Endodermal cell (in vitro differentiated cells): ENCODE data around the gene TMC7. TPM values are rescaled to one million over a fixed set of nuclear protein-coding genes. Genes with fewer than 3 reads are reported as not detected.
A peak's percentile ranks its signal among the peaks of the same experiment; 100 is the strongest.

Experiments
- DNase-seq: peaks from one replicate; pipeline ENCODE4 v3.0.0-alpha.2; 2017
- H3K27ac ChIP-seq: 2 replicates; pipeline ENCODE4 v1.5.1; 2013; ENCODE audit warnings: mild to moderate bottlenecking, low read depth, low read length, moderate library complexity
- H3K27me3 ChIP-seq: 2 replicates; pipeline ENCODE4 v1.6.1; 2013; ENCODE audit warnings: mild to moderate bottlenecking, low read length, moderate library complexity; ENCODE audit not compliant: insufficient read depth, control insufficient read depth, poor library complexity, severe bottlenecking
- H3K36me3 ChIP-seq: 2 replicates; pipeline ENCODE4 v1.7.0; 2013; ENCODE audit warnings: mild to moderate bottlenecking, low read length, moderate library complexity; ENCODE audit not compliant: control insufficient read depth, insufficient read depth
- H3K4me1 ChIP-seq: one replicate; pipeline ENCODE4 v1.7.0; 2013; ENCODE audit warnings: low read length; ENCODE audit not compliant: control insufficient read depth, insufficient read depth
- H3K4me3 ChIP-seq: 2 replicates; pipeline ENCODE4 v1.5.1; 2013; ENCODE audit warnings: mild to moderate bottlenecking, low read length, moderate library complexity
- H3K9ac ChIP-seq: 2 replicates; pipeline ENCODE4 v1.6.1; 2013; ENCODE audit warnings: mild to moderate bottlenecking, low read length, moderate library complexity; ENCODE audit not compliant: poor library complexity, severe bottlenecking; ENCODE audit errors: extremely low read depth
- H3K9me3 ChIP-seq: 2 replicates; pipeline ENCODE4 v1.6.1; 2013; ENCODE audit warnings: mild to moderate bottlenecking, low read length, moderate library complexity; ENCODE audit not compliant: control insufficient read depth
- H3K27ac Mint-ChIP-seq: 2 replicates; pipeline ENCODE4 v1.8.0; 2020; ENCODE audit warnings: mixed read lengths
- H3K27me3 Mint-ChIP-seq: 2 replicates; pipeline ENCODE4 v1.8.0; 2021; ENCODE audit warnings: mild to moderate bottlenecking, mixed read lengths; ENCODE audit not compliant: insufficient read depth
- H3K36me3 Mint-ChIP-seq: 2 replicates; pipeline ENCODE4 v1.8.0; 2020; ENCODE audit warnings: low read depth, mixed read lengths
- H3K4me1 Mint-ChIP-seq: 2 replicates; pipeline ENCODE4 v1.8.0; 2020; ENCODE audit warnings: mixed read lengths
- H3K4me3 Mint-ChIP-seq: 2 replicates; pipeline ENCODE4 v1.8.0; 2020; ENCODE audit warnings: mild to moderate bottlenecking, moderate library complexity, mixed read lengths
- H3K9me3 Mint-ChIP-seq: 2 replicates; pipeline ENCODE4 v1.8.0; 2020; ENCODE audit warnings: mild to moderate bottlenecking, mixed read lengths
- WGBS, 2 experiments: methylation state at CpG; one replicate each; pipeline versions ENCODE4 v1.1.5 to v1.1.7; 2013; ENCODE audit warnings: missing lambda C conversion rate in 2 of 2, mixed read lengths in 1 of 2; ENCODE audit not compliant: insufficient coverage in 1 of 2, insufficient read length in 1 of 2; 5-methylcytosine and 5-hydroxymethylcytosine counted together
- total RNA-seq, 2 donors: library from RNA; stranded (reverse); fragmentation: NEBNext Ultra II Directional in 1 of 2; extraction: Animal tissue kit (Norgen Biotek cat#: 25700) in 1 of 2; gene quantifications; 2 replicates in 1 of 2; 3 replicates in 1 of 2; pipeline ENCODE4 v1.2.1, GENCODE V29; 2021
- TF ChIP-seq, protein P1 (sequence below): fragments of 200-600 bp; sonication (generic); conservative IDR thresholded peaks from 2 replicates; pipeline ENCODE4 v1.5.0; 2021; ENCODE audit warnings: antibody characterized with exemption, mild to moderate bottlenecking

TMC7 gene
- total RNA-seq, 2 donors from 2014 or later: 14.9 to 16.6 TPM

DNA sequence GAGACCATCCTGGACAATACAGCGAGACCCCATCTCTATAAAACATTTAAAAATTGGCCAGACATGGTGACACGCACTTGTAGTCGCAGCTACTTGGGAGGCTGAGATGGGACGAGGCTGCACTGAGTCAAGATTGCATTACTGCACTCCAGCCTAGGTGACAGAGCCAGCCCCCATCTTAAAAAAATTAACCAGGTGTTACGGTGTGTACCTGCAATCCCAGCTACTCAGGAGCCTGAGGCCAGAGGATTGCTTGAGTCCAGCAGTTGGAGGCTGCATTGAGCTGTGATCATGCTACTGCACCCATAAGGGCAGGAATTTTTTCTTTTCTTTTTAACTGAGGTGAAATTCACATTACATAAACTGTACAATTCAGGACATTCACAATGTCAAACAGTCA is 16.9 kb upstream of the TMC7 start:
- no peak overlapping the region for H3K27ac ChIP-seq
- no peaks in the 10 kb centered on the region for H3K9me3 ChIP-seq
- no peaks in the 10 kb centered on the region for H3K36me3 ChIP-seq
- H3K4me3 Mint-ChIP-seq: no peak overlapping the region
- H3K9me3 Mint-ChIP-seq: no peaks in the 10 kb centered on the region
- H3K4me3 ChIP-seq: no peak overlapping the region
- no peaks in the 10 kb centered on the region for H3K27me3 ChIP-seq
- peaks cover 16% of the 10 kb centered on the region for H3K4me1 Mint-ChIP-seq
- TF ChIP-seq, protein P1, sequence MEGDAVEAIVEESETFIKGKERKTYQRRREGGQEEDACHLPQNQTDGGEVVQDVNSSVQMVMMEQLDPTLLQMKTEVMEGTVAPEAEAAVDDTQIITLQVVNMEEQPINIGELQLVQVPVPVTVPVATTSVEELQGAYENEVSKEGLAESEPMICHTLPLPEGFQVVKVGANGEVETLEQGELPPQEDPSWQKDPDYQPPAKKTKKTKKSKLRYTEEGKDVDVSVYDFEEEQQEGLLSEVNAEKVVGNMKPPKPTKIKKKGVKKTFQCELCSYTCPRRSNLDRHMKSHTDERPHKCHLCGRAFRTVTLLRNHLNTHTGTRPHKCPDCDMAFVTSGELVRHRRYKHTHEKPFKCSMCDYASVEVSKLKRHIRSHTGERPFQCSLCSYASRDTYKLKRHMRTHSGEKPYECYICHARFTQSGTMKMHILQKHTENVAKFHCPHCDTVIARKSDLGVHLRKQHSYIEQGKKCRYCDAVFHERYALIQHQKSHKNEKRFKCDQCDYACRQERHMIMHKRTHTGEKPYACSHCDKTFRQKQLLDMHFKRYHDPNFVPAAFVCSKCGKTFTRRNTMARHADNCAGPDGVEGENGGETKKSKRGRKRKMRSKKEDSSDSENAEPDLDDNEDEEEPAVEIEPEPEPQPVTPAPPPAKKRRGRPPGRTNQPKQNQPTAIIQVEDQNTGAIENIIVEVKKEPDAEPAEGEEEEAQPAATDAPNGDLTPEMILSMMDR: no peak
- no peak overlapping the region for H3K9ac ChIP-seq
- WGBS, 2 experiments: 92 to 96% methylated on average over 5 of the region's 5 CpGs
- no peaks in the 10 kb centered on the region for H3K36me3 Mint-ChIP-seq
- DNase-seq: no peak
- no peak overlapping the region for H3K27ac Mint-ChIP-seq
- peaks cover 3% of the 10 kb centered on the region for H3K27me3 Mint-ChIP-seq
- H3K4me1 ChIP-seq: no peaks in the 10 kb centered on the region

- TF ChIP-seq, protein P1: peak; percentile 98
- 24 to 35% methylated on average over 14 to 18 of the region's 18 CpGs for WGBS, 2 experiments
- H3K4me1 Mint-ChIP-seq: peaks cover 21% of the 10 kb centered on the region
- H3K9me3 ChIP-seq: no peaks in the 10 kb centered on the region
- H3K27me3 ChIP-seq: no peaks in the 10 kb centered on the region
- H3K9ac ChIP-seq: no peak overlapping the region
- no peak overlapping the region for H3K4me3 Mint-ChIP-seq
- no peaks in the 10 kb centered on the region for H3K9me3 Mint-ChIP-seq
- H3K4me1 ChIP-seq: no peaks in the 10 kb centered on the region
- DNase-seq: peak; percentile 95
- H3K27ac Mint-ChIP-seq: no peak overlapping the region
- H3K27me3 Mint-ChIP-seq: peaks cover 3% of the 10 kb centered on the region
- H3K4me3 ChIP-seq: no peak overlapping the region
- H3K36me3 Mint-ChIP-seq: no peaks in the 10 kb centered on the region
- H3K27ac ChIP-seq: no peak overlapping the region
- no peaks in the 10 kb centered on the region for H3K36me3 ChIP-seq
Measured at GRCh38 chr16:18969050-18969854, 14.5 kb upstream of the TMC7 start.

DNA sequence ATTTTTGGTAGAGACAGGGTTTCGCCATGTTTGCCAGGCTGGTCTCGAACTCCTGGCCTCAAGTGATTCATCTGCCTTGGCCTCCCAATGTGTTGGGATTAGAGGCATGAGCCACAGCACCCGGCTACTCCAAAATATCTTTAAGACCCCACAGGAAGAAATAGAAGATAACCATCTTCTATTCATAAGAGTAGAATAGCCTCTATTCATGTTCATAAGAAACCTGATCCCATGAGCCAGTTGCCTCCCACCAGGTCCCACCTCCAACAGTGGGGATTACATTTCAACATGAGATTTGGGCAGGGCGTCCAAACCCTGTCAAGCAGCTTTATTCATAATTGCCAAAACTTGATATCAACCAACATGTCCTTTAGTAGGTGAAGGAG is 13.9 kb upstream of the TMC7 start:
- Mint-ChIP-seq H3K4me1 (peaks cover 21% of the 10 kb centered on the region), H3K4me3 (no peak overlapping the region), H3K9me3 (no peaks in the 10 kb centered on the region), H3K27me3 (peaks cover 3% of the 10 kb centered on the region), H3K36me3 (no peaks in the 10 kb centered on the region), H3K27ac (no peak overlapping the region)
- Histone ChIP-seq H3K4me3 (no peak overlapping the region), H3K27ac (no peak overlapping the region), H3K9me3 (no peaks in the 10 kb centered on the region), H3K36me3 (no peaks in the 10 kb centered on the region), H3K27me3 (no peaks in the 10 kb centered on the region), H3K4me1 (no peaks in the 10 kb centered on the region), H3K9ac (no peak overlapping the region)
- TF ChIP-seq, protein P1: no peak
- WGBS, 2 experiments: 92% methylated on average over 4 of the region's 4 CpGs; no CpG with 5 or more reads in 1 of the 2 experiments
- no peak for DNase-seq
